Head of caudate nucleus (tissue), 42 donors: ENCODE results near the gene ACSL6.

Experiments
- DNase-seq, 42 donors: peaks; one replicate each; pipeline versions ENCODE4 v3.0.0 to v3.0.0-alpha.2; 2020 to 2021; ENCODE audit warnings: mixed read lengths in 7 of 42
- intact Hi-C: fragments of 100-400 bp; cut with DNase I; formaldehyde crosslinking; loops from one replicate; pipeline ENCODE4 v1.15.0; 2022

Gene ACSL6

DNA sequence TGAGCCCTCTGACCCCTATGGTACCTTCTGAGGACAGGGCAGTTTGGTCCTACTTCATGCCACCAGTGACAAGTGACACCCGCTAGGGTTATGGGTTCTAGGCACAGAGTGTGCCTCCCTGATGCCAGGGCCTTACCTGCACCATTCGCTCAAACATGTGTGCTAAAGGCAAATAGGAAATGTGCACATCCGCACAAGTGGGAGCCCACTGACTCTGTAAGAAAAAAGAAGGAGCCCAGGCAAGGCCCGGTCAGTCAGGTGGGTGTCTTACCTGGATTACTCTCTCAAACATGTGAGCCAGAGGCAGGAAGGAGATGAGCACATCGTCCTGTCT is 36.9 kb downstream of the ACSL6 start:
- DNase-seq, result peak in 4 of 42 donors; percentile 9 to 35 (median 16)
- intact Hi-C loops, result no loop called here

- intact Hi-C loops, result no loop called here
- DNase-seq, result peak in 3 of 42 donors; percentile 4 to 17 (median 12)
Measured at GRCh38 chr5:131974016-131974415, 37.4 kb downstream of the ACSL6 start.

DNA sequence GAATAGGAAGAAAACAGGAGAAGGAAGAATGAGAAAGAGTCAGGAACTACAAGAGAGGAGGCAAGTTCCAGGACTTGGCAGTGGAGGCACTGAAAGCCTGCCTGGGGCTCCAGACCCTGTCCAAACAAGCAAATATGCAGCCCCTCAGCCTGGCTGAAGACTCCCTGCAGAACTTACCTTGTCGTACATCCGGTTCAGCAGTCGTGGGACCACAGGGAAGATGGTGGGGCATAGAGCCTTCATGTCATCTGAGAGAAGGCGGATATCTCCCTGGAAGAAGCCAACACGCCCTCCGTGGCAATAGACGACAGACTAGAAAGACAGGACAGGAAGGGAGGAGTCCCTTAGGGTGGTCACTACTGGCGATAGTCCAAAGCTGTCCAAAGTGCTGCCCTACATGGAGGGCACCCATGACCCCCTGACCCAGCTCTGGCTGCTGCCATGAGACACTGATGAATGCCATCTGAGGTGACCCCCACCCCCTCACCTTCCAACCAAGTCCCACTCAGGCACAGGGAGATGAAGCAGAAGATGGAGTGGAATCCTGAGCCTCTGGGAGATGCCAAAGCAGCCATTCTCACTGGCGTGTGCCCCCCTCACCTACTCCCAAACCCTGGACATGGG is 38.3 kb downstream of the ACSL6 start:
- intact Hi-C loops, result no loop called here
- DNase-seq, result peak in 3 of 42 donors; percentile 1 to 32 (median 32)

GRCh38 chr5:131968396-131968954 is 43.0 kb downstream of the ACSL6 start:
- DNase-seq, result peak in 1 of 42 donors; percentile 33
- intact Hi-C loops, result no loop called here

DNA sequence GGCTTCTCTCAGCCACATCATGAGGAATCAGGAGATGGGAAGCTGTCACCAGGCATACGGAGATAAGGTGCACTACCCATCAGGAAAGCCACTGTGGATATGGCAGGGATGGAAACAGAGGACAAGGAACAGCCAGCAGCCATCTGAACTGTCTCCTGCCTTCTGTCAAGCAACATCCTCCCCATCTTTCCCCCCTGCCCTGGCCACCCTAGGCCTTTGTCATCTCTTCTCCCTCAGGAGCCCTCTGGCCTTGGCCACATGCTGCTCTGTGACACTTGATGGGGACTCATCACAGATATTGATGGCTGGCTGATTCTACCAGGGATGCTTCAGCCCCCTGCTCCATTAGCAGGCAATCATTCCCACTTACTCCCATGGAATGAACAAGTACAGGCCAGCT is 44.9 kb downstream of the ACSL6 start:
- DNase-seq, result peak in 1 of 42 donors; percentile 23
- intact Hi-C loops, result no loop called here

DNA sequence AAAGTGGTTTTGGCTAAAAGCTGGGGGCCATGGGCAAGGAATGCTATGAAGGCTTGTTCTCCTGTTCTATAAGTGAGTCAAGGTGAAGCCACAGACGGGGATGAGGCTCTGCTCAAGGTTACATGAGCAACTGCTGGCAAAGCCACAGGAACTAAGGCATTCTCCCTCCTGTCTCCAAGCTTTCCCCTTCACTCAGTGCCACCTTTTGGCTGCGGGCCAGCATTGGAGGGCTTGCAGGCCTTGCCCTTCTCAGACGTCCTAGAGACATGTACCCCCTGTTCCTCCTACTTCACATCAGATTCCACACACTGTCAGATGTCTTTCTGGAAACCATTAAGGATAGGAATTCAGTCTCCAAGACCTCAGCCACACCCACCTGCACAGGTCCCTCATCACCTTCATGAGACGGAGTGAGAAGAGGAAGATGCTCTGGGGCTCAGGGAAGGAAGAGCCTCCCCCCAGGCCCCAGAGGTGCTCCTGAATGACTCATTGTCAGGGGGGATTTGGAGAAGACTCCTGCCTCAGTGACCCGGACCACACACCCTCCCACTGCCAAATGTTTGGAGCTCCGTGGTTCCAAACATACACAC is 45.5 kb downstream of the ACSL6 start:
- DNase-seq, result peak in 1 of 42 donors; percentile 32
- intact Hi-C loops, result no loop called here

GRCh38 chr5:131959906-131960305 is 51.6 kb downstream of the ACSL6 start:
- peak in 1 of 42 donors; percentile 9 for DNase-seq
- intact Hi-C loops, result no loop called here

DNA sequence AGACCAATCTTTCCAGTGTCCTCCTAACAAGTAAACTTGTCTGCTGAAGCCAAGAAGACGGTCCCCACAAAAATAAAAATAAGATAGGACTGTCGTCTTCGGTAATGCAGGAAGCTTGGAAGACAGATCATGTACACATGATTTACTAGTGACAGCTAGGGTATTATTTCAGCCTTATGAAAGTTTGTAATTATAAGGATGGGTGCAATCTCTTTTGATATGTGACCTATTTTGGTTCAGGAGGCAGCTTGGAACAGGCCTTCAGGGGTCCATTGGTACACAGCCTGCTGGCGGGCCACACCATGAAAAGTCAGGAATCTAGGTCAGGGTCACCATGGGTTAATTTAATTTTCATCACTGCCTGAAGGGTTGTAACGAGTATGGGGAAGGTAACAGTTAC is 52.3 kb downstream of the ACSL6 start:
- DNase-seq, result peak in 1 of 42 donors; percentile 29
- intact Hi-C loops, result no loop called here

DNA sequence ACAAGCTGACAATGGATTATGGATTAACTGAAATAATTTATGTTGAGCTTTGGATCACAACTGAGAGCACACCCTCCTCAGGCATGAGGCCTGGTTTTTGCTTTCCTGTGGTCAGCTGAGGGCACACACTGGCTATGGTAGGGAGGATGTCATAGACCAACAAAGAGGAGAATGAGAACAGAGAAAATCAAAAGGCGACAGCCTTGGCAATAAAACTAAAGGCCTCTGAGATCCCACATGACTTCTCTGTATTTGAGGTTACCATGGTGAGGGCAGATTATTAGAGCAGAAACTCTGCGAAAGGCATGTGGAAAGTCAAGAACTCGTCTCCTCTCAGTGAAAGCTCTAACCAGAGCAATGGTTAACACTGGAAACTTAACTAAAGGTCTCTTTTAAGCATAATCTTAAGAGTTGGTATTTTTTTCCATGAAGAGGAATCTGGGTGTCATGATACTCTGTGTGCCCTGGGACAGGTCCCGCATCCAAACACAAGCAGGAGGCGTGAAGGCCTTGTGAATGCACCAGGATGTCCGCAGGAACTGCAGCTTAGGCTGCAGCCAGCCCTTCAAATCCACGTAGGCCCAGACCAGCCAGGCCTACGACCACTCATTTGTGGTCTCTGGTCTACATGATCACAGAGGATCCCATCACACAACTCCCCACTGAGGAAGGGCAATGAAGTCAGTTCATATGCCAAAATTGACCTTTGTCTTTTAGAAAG is 53.6 kb downstream of the ACSL6 start:
- intact Hi-C loops, result no loop called here
- peak in 9 of 42 donors; percentile 18 to 55 (median 33) for DNase-seq

DNA sequence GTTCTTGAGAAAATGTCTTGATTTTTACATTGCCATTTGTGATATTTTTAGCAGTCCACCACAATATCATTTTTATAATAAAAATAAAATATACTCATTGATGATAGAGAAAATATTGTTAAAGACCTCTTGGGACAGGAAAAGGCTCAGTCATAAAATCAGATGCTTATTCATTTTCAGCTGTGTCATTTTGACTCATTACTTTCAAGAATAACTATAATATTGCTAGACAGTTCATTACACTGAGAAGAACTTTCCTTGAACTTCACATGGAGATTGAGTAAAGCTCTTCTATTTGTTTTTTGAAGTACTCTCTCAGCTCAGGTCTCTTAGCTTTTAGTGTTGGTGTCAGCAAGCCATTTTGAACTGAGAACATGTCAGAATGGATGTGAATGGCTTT is 57.5 kb downstream of the ACSL6 start:
- no peak for DNase-seq
- intact Hi-C loops, result no loop called here

- DNase-seq, result no peak
- intact Hi-C loops, result no loop called here
Measured at GRCh38 chr5:131952301-131952857, 59.1 kb downstream of the ACSL6 start.

- no peak for DNase-seq
- intact Hi-C loops, result no loop called here
Measured at GRCh38 chr5:131950706-131951105, 60.8 kb downstream of the ACSL6 start.

- no peak for DNase-seq
- intact Hi-C loops, result no loop called here
Measured at GRCh38 chr5:131947445-131947844, 64.0 kb downstream of the ACSL6 start.

DNA sequence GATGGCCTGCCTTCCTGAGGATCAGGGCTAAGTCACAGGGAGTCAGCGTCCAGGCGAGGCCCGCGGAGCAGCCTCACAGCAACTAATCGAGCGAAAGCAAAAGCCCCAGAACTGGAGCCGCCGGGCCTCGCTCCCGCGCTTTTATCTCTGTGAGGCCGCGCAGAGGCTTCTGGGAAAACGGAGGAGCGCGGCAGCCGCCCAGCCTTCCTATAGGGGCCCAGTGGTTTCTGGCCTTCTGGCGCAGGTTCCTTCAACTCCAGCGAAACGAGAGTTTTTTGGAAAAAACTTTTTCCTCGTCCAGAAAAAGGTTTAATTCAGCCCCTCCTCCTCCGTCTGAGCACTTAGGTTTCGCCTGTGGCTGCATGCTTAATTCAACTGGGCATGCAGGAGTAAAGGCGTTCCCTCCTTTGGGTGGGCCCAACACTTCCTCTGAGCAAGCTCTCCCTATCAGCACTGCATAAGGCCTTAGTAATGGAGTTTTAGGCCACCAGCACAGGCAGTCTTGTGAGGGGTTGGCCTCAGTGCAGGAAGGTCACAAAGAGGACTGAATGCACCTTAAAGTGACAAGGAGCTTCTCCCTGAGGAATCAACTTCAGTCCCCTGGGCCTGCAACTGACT is 65.8 kb downstream of the ACSL6 start, which contains the start of gene MEIKIN:
MEIKIN (minus strand) TSS at position 113 of the 618 bp plus-strand sequence. CDS start 158 bp downstream, outside the sequence.
- DNase-seq, result no peak
- intact Hi-C loops, result no loop called here

GRCh38 chr5:131944702-131945550 is 66.5 kb downstream of the ACSL6 start:
- DNase-seq, result no peak
- intact Hi-C loops, result no loop called here

DNA sequence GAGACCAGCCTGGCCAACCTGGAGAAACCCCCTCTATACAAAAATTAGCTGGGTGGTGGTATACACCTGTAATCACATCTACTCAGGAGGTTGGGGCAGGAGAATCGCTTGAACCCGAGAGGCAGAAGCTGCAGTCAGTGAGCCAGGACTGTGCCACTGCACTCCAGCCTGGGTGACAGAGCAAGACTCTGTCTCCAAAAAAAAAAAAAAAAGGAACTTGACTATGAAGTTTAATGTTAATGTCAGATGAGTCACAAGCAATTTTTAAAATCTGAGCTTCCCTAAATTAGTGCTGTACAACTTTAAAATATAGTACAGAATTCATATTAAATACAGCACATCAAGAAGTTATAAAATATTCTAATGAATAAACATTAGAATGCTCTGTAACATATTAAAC is 67.5 kb downstream of the ACSL6 start:
- DNase-seq, result no peak
- intact Hi-C loops, result no loop called here

GRCh38 chr5:131942016-131942415 is 69.4 kb downstream of the ACSL6 start:
- no peak for DNase-seq
- intact Hi-C loops, result no loop called here

DNA sequence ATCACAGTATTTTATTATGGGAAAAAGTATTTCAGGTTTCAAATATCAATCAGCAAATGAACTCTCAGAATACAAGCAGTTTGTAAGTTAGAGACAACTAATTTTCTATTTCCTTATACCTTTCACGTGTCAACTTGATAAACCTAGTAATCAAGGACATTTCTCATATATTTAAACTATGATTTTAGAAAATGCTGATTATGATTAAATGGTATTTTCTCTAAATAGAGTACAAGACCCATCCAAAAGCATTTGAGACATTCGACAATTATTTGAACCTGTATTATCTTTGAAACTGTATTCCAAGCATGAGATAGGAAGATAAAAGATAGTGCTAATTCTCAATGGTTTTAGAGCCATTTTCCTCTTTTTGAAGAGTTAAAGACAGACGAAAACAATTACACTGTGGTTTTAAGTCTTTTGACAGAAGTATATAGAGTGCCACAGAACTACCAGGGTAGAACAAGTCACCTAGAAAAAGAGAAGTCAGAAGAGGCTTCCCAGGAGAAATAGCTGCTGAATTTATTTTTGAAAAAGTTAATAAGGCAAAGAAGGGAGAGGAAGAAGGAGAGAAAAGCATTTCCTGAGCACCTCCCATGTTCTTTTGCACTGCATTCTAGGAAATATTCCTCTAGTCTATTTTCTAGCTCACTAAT is 71.6 kb downstream of the ACSL6 start:
- intact Hi-C loops, result no loop called here
- no peak for DNase-seq
